ENCODE measurements around the gene CDC14A. TPM values are rescaled to one million over a fixed set of nuclear protein-coding genes. Genes with fewer than 3 reads are reported as not detected.
"Not testable (repeated sequence)": the region's sequence is repeated elsewhere in the genome, so short reads cannot be mapped to it uniquely, and the experiment has no call there.

The CDC14A gene
- total RNA-seq, 1 donor = 167 TPM

DNA sequence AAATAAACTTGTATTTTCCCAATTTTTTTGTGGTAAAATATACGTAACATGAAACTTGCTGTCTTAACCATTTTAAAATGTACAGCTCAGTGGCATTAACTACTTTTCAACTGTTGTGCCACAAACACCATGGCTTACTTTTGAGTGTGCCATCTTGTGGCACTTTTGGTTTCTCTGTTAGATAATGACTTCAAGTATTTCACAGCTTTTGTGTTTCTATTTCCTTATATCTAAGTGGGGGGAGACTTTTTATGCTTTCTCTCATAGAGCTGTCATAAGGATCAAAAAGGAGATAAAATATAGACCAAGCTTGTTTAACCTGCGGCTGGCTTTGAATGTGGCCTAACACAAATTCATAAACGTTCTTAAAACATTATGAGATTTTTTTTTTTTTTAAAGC lies 44.3 kb downstream of the CDC14A start:
- no peak overlapping the region for H3K4me3 ChIP-seq (ENCODE audit: low read length)
- H3K9me3 ChIP-seq (ENCODE audit: low read depth, low read length) = no peaks in the 10 kb centered on the region
- peaks cover 52% of the 10 kb centered on the region for H3K4me1 ChIP-seq (ENCODE audit: insufficient read depth, low read length)
- H3K27me3 ChIP-seq (ENCODE audit: insufficient read depth, low read length) = no peaks in the 10 kb centered on the region

GRCh38 chr1:100397681-100398080 lies 45.4 kb downstream of the CDC14A start:
- H3K27me3 ChIP-seq (ENCODE audit: insufficient read depth, low read length) = no peaks in the 10 kb centered on the region
- no peaks in the 10 kb centered on the region for H3K9me3 ChIP-seq (ENCODE audit: low read depth, low read length)
- no peak overlapping the region for H3K4me3 ChIP-seq (ENCODE audit: low read length)
- H3K4me1 ChIP-seq (ENCODE audit: insufficient read depth, low read length) = peaks cover 51% of the 10 kb centered on the region

DNA sequence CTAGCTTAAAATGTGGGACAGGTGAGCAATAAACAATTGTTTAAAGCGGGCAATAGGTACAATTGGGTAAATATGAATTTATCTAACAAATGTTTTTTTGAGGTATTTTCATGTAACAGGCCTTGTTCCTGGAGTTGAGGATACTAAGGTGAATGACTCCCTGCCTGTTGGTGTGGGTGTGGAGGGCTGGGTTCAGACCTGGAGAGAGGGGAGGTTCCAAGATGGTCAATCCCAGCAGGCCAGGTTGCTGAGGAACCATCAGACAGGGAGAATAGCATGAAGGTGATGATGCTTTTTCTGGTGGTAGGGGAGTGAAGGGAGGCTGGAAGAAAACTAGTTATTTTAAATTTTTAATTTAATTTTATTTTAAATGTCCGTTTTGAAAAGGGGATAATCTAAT lies 46.3 kb downstream of the CDC14A start:
- Histone ChIP-seq H3K4me1 (ENCODE audit: insufficient read depth, low read length) (peaks cover 57% of the 10 kb centered on the region), H3K27me3 (ENCODE audit: insufficient read depth, low read length) (no peaks in the 10 kb centered on the region), H3K4me3 (ENCODE audit: low read length) (no peak overlapping the region), H3K9me3 (ENCODE audit: low read depth, low read length) (no peaks in the 10 kb centered on the region)

DNA sequence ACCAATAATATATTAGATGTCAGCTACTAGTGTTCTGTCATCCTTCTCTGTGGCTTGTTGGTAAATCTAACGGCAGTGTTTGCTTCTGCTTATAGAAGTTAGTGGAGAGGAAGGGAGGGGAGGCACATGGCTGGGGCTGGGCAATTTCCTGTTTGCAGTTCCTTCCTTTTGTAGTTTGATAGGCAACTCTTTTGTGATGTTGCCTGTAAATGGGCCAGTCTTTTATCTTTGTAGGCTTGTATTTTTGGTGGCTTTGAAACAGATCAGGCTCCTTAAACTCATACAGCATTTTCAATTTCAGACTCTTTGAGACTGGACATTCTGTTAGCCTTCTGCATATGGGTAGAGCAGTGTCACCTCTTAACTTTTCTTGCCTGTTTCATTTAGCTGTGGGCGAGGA lies 48.1 kb downstream of the CDC14A start:
- Histone ChIP-seq H3K4me3 (ENCODE audit: low read length) (no peak overlapping the region), H3K27me3 (ENCODE audit: insufficient read depth, low read length) (no peaks in the 10 kb centered on the region), H3K4me1 (ENCODE audit: insufficient read depth, low read length) (peaks cover 57% of the 10 kb centered on the region), H3K9me3 (ENCODE audit: low read depth, low read length) (no peaks in the 10 kb centered on the region)

DNA sequence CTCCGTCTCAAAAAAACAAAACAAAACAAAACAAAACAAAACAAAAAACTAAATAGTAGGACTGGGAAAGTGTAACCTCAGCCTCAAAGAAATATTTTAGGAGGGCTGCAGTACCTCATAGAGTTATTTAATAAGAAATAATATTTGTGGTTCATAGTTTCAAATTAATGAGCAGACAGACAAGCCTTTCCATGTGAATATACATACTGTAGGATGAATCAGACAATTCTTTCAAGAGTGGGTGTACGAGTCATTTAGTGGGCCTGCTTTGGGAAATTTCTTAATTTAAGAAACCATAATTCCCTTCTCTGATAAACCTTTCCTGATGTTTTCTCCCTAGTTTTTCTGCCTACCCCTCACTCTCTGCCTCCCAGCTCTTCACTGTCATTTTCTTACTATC lies 52.5 kb downstream of the CDC14A start:
- H3K4me1 ChIP-seq (ENCODE audit: insufficient read depth, low read length) = peaks cover 27% of the 10 kb centered on the region
- no peak overlapping the region for H3K4me3 ChIP-seq (ENCODE audit: low read length)
- no peaks in the 10 kb centered on the region for H3K9me3 ChIP-seq (ENCODE audit: low read depth, low read length)
- no peaks in the 10 kb centered on the region for H3K27me3 ChIP-seq (ENCODE audit: insufficient read depth, low read length)

DNA sequence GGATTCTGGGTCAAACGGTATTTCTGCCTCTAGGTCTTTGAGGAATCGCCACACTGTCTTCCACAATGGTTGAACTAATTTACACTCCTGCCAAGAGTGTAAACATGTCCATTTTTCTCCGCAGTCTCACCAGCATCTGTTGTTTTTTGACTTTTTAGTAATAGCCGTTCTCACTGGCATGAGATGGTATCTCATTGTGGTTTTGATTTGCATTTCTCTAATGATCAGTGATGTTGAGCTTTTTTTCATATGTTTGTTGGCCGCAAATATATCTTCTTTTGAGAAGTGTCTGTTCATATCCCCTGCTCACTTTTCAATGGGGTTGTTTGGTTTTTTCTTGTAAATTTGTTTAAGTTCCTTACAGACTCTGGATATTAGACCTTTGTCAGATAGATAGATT lies 53.6 kb downstream of the CDC14A start:
- H3K4me3 ChIP-seq (ENCODE audit: low read length); H3K9me3 ChIP-seq (ENCODE audit: low read depth, low read length); H3K27me3 ChIP-seq (ENCODE audit: insufficient read depth, low read length): not testable (repeated sequence)
- peaks cover 21% of the 10 kb centered on the region for H3K4me1 ChIP-seq (ENCODE audit: insufficient read depth, low read length)

GRCh38 chr1:100407390-100407789 lies 55.1 kb downstream of the CDC14A start:
- H3K4me3 ChIP-seq (ENCODE audit: low read length); H3K9me3 ChIP-seq (ENCODE audit: low read depth, low read length); H3K27me3 ChIP-seq (ENCODE audit: insufficient read depth, low read length): not testable (repeated sequence)
- peaks cover 32% of the 10 kb centered on the region for H3K4me1 ChIP-seq (ENCODE audit: insufficient read depth, low read length)

GRCh38 chr1:100411019-100411418 lies 58.7 kb downstream of the CDC14A start:
- Histone ChIP-seq H3K4me1 (ENCODE audit: insufficient read depth, low read length) (peaks cover 38% of the 10 kb centered on the region), H3K4me3 (ENCODE audit: low read length) (no peak overlapping the region), H3K9me3 (ENCODE audit: low read depth, low read length) (no peaks in the 10 kb centered on the region), H3K27me3 (ENCODE audit: insufficient read depth, low read length) (no peaks in the 10 kb centered on the region)

DNA sequence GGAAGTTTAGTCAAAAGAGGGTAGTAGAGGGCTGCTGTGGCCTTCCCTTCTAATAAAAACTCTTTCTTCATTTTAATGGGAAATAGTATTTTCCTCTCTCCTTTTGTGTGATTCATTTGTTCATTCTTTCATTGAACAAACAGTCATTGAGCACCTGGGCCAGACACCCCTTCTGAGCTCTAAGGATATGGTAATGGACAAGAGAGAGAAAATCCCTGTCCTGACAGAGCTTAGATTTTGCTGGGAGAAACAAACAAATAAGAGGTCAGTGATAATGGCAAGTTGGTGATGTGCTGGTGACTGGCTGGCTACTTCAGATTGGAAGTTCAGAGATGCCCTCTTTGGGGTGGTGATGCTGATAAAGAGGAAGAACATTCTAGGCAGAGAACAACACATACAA lies 59.3 kb downstream of the CDC14A start:
- Histone ChIP-seq H3K4me3 (ENCODE audit: low read length) (no peak overlapping the region), H3K27me3 (ENCODE audit: insufficient read depth, low read length) (no peaks in the 10 kb centered on the region), H3K9me3 (ENCODE audit: low read depth, low read length) (no peaks in the 10 kb centered on the region), H3K4me1 (ENCODE audit: insufficient read depth, low read length) (peaks cover 38% of the 10 kb centered on the region)

DNA sequence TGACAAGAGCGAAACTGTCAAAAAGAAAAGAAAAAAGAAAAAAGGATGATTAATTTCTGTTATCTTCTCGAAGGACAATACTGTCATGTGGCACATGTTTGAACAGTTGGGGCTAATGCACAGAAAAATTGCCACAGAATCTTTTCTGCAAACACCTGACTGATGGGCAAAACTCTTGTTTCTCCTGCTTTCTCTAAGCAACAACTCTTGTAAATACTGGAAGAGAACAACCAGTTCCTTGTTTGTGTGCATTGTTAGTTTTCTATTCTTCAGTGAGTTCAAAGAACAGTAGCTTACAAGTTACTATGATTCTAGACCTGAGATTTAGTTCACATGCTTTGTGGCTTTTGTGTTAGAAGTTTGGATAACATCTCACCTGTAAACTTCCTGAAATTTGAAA lies 60.7 kb downstream of the CDC14A start:
- Histone ChIP-seq H3K4me1 (ENCODE audit: insufficient read depth, low read length) (peaks cover 38% of the 10 kb centered on the region), H3K4me3 (ENCODE audit: low read length) (no peak overlapping the region), H3K9me3 (ENCODE audit: low read depth, low read length) (no peaks in the 10 kb centered on the region), H3K27me3 (ENCODE audit: insufficient read depth, low read length) (no peaks in the 10 kb centered on the region)

GRCh38 chr1:100414693-100415497 lies 62.6 kb downstream of the CDC14A start:
- Histone ChIP-seq H3K27me3 (ENCODE audit: insufficient read depth, low read length) (no peaks in the 10 kb centered on the region), H3K9me3 (ENCODE audit: low read depth, low read length) (no peaks in the 10 kb centered on the region), H3K4me3 (ENCODE audit: low read length) (no peak overlapping the region), H3K4me1 (ENCODE audit: insufficient read depth, low read length) (peaks cover 46% of the 10 kb centered on the region)

DNA sequence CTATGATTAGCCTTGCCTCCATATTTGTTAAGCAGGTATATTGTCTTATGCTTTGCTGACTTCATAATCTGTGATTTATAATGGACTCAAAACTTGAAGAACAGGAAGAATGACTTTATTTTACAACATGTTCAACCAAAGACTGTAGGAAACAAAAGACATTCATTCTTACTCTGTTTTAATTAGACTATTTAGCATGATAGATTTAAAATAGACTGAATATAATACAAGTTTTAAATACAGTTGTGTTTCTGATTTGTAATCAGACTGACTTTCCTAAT lies 63.1 kb downstream of the CDC14A start:
- no peaks in the 10 kb centered on the region for H3K27me3 ChIP-seq (ENCODE audit: insufficient read depth, low read length)
- peaks cover 46% of the 10 kb centered on the region for H3K4me1 ChIP-seq (ENCODE audit: insufficient read depth, low read length)
- no peaks in the 10 kb centered on the region for H3K9me3 ChIP-seq (ENCODE audit: low read depth, low read length)
- H3K4me3 ChIP-seq (ENCODE audit: low read length) = no peak overlapping the region

GRCh38 chr1:100419072-100419471 lies 66.8 kb downstream of the CDC14A start:
- Histone ChIP-seq H3K4me3 (ENCODE audit: low read length) (no peak overlapping the region), H3K9me3 (ENCODE audit: low read depth, low read length) (no peaks in the 10 kb centered on the region), H3K4me1 (ENCODE audit: insufficient read depth, low read length) (peaks cover 35% of the 10 kb centered on the region), H3K27me3 (ENCODE audit: insufficient read depth, low read length) (no peaks in the 10 kb centered on the region)

DNA sequence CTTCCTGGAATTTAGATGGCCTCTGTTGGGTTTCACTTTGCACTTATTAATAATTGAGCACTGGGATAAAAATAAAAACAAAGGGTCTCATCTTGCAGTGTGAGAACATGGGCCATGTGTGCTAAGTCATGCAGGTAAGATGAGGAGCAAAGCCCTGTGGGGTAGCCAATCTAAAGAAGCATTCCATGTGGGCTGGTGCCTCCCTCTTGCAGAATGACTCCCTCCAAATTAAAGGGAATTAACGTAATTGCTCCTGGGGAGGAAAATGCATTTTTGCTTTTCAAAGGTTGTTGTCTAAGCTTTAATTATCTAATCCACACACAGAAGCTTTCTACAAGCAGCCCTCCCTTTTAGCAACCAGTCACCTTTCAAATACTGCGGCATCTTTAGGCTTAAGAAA lies 69.8 kb downstream of the CDC14A start:
- Histone ChIP-seq H3K4me3 (ENCODE audit: low read length) (peak overlapping the region; percentile 12), H3K27me3 (ENCODE audit: insufficient read depth, low read length) (no peaks in the 10 kb centered on the region), H3K4me1 (ENCODE audit: insufficient read depth, low read length) (peaks cover 23% of the 10 kb centered on the region), H3K9me3 (ENCODE audit: low read depth, low read length) (no peaks in the 10 kb centered on the region)

DNA sequence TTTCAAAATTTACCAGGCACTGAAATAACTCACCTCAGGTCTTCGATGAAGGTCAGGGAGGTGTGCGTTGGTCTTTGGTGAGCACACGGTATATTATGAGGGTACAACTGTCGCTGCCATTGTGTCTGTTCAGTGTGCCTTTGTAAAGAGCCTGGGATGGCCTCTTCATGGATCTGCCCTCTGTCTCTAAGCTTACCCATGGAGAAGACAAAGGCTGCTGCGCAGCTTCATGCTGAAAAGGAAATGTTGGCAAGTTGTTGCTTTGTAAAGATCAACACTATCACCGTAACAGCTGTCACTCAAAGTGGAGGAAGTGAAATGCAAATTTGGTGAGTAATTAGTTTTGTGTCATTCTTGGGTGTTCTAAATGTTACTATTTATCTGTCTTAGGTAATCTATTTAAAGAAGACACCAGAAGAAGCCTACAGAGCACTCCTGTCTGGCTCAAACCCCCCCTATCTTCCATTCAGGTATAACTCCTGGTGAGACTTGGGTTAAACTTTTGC lies 71.6 kb downstream of the CDC14A start:
- H3K4me1 ChIP-seq (ENCODE audit: insufficient read depth, low read length) = peaks cover 21% of the 10 kb centered on the region
- no peaks in the 10 kb centered on the region for H3K27me3 ChIP-seq (ENCODE audit: insufficient read depth, low read length)
- no peaks in the 10 kb centered on the region for H3K9me3 ChIP-seq (ENCODE audit: low read depth, low read length)
- peak overlapping the region; percentile 22 for H3K4me3 ChIP-seq (ENCODE audit: low read length)

DNA sequence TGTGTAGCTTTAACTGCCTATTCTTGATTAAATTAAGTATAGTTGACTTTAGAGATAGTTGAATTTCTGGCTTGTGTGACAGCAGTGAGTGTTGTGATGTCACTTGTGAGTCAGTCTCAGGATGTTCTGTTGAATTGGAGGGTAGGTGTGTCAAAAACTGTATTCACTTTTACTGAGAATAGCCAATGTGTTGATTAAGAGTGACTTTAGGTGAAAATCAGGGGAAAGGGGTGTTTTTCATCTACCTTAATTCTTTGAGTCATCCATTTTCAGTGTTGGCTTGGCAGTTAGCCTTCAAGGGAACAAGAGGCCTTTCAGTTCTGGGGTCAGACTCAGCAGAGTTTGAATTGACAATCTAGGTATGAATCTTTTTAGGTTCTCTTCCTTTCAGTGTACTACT lies 75.9 kb downstream of the CDC14A start:
- Histone ChIP-seq H3K9me3 (ENCODE audit: low read depth, low read length) (no peaks in the 10 kb centered on the region), H3K27me3 (ENCODE audit: insufficient read depth, low read length) (no peaks in the 10 kb centered on the region), H3K4me3 (ENCODE audit: low read length) (no peak overlapping the region), H3K4me1 (ENCODE audit: insufficient read depth, low read length) (peaks cover 13% of the 10 kb centered on the region)

Data from mononuclear cell (primary cell).